HepG2 (cell line): ENCODE results near the gene PIN4. TPM values are rescaled to one million over a fixed set of nuclear protein-coding genes. Genes with fewer than 3 reads are reported as not detected.

Source experiments
- ATAC-seq: fragments of 200-7000 bp; cut with Tn5 transposase; 3 replicates; pipeline ENCODE4 v1.9.1; 2020; ENCODE audit warnings: mild to moderate bottlenecking, moderate library complexity
- BruUV-seq: library from RNA; stranded (reverse); fragments of 400-500 nt; replicated peaks from 2 replicates; lab custom pipeline; 2021; lab: Mats Ljungman, UMichigan
- CTCF ChIA-PET: fragments of 300-600 bp; formaldehyde crosslinking; extraction: SDS; loops from one replicate; lab custom pipeline; 2021; ENCODE audit warnings: low total read pairs, inconsistent platforms, low intra/inter-chr PET ratio; lab: Yijun Ruan, JAX
- POLR2A ChIA-PET: fragments of 350-600 bp; sonication (Branson Sonifier 250); formaldehyde crosslinking; loops from one replicate; lab custom pipeline; 2020; ENCODE audit warnings: antibody characterized with exemption, inconsistent platforms; lab: Yijun Ruan, JAX
- DNase-seq: peaks from one replicate; pipeline ENCODE4 v3.0.0-alpha.2; 2015; ENCODE audit warnings: low spot score
- FAIRE-seq: peaks from 3 replicates; lab custom pipeline; 2011; peaks lifted over from hg19 to GRCh38; lab: Jason Lieb, UNC
- H2AFZ ChIP-seq: one replicate; pipeline ENCODE4 v1.6.1; 2011; ENCODE audit warnings: low read length, inconsistent platforms
- H3K27ac ChIP-seq: fragments of 300-600 bp; 3 replicates; pipeline ENCODE4 v1.8.0; 2011; ENCODE audit warnings: mixed run types, mild to moderate bottlenecking, mixed read lengths, low read length, inconsistent platforms; ENCODE audit not compliant: insufficient read depth; ENCODE audit errors: extremely low read length
- H3K27me3 ChIP-seq, 2 experiments: fragments of 200-600 bp in 1 of 2; 2 replicates in 1 of 2; 3 replicates in 1 of 2; pipeline versions ENCODE4 v1.6.0 to v1.8.0; 2011; ENCODE audit warnings: low read length in 2 of 2, mild to moderate bottlenecking in 2 of 2, moderate library complexity in 2 of 2, inconsistent platforms in 1 of 2; ENCODE audit not compliant: insufficient read depth in 2 of 2, control insufficient read depth in 1 of 2
- H3K36me3 ChIP-seq, 2 experiments: fragments of 200-600 bp in 1 of 2; replicated peaks in 1 of 2; 2 replicates in 1 of 2; 3 replicates in 1 of 2; pipeline versions ENCODE4 v1.5.1 to v1.8.0; 2011; ENCODE audit warnings: low read length in 2 of 2, inconsistent platforms in 1 of 2; ENCODE audit not compliant: insufficient read depth in 2 of 2, control insufficient read depth in 1 of 2
- H3K4me1 ChIP-seq: 2 replicates; pipeline ENCODE4 v1.5.1; 2012; ENCODE audit warnings: low read length, inconsistent platforms; ENCODE audit not compliant: insufficient read depth
- H3K4me2 ChIP-seq: 2 replicates; pipeline ENCODE4 v1.6.0; 2011; ENCODE audit warnings: low read depth, low read length, inconsistent platforms
- H3K4me3 ChIP-seq, 3 experiments: fragments of 200-600 bp in 1 of 3; sonication (generic), shearing (Covaris generic) in 1 of 3; replicated peaks in 1 of 3; 2 replicates each; pipeline ENCODE4 v1.5.1; 2011 to 2016; ENCODE audit warnings: low read length in 3 of 3, inconsistent platforms in 2 of 3, low read depth in 2 of 3, mild to moderate bottlenecking in 2 of 3, control low read depth in 1 of 3, mixed read lengths in 1 of 3; ENCODE audit not compliant: insufficient read depth in 1 of 3
- H3K79me2 ChIP-seq: one replicate; pipeline ENCODE4 v1.6.1; 2011; ENCODE audit warnings: low read length, inconsistent platforms; ENCODE audit not compliant: insufficient read depth
- H3K9ac ChIP-seq: 2 replicates; pipeline ENCODE4 v1.6.0; 2011; ENCODE audit warnings: mild to moderate bottlenecking, low read depth, low read length, inconsistent platforms; ENCODE audit not compliant: insufficient read depth
- H3K9me3 ChIP-seq: 2 replicates; pipeline ENCODE4 v1.5.1; 2012; ENCODE audit warnings: mild to moderate bottlenecking, low read length
- H4K20me1 ChIP-seq: 2 replicates; pipeline ENCODE4 v1.6.0; 2011; ENCODE audit warnings: inconsistent platforms, mild to moderate bottlenecking, low read length, moderate library complexity; ENCODE audit not compliant: insufficient read depth
- AGO1 ChIP-seq: fragments of 200-400 bp; formaldehyde crosslinking; IDR thresholded peaks from 2 replicates; pipeline ENCODE4 v1.6.1; 2017; ENCODE audit warnings: mild to moderate bottlenecking, low read depth, low read length, moderate library complexity; ENCODE audit not compliant: poor library complexity, severe bottlenecking
- ATF7-NPFF ChIP-seq: sonication (generic); formaldehyde crosslinking; IDR thresholded peaks from 2 replicates; pipeline ENCODE4 v1.8.1; 2023; ENCODE audit warnings: mild to moderate bottlenecking, low read depth, missing genetic modification reagents, moderate library complexity
- HOXA7 ChIP-seq: sonication (generic); formaldehyde crosslinking; IDR thresholded peaks from 2 replicates; pipeline ENCODE4 v1.8.1; 2022; ENCODE audit warnings: mild to moderate bottlenecking, missing genetic modification reagents, moderate library complexity
- MBD4 ChIP-seq: IDR thresholded peaks from 2 replicates; pipeline ENCODE4 v1.6.1; 2012; ENCODE audit warnings: low read length, inconsistent platforms, borderline replicate concordance
- NCOA2 ChIP-seq: sonication (generic); formaldehyde crosslinking; IDR thresholded peaks from 2 replicates; pipeline ENCODE4 v1.8.0; 2022; ENCODE audit warnings: inconsistent platforms
- NFYB ChIP-seq: sonication (generic); formaldehyde crosslinking; IDR thresholded peaks from 2 replicates; pipeline ENCODE4 v1.4.0; 2020; ENCODE audit warnings: missing genetic modification reagents
- RARA ChIP-seq: IDR thresholded peaks from 2 replicates; pipeline ENCODE4 v1.6.1; 2016; ENCODE audit warnings: missing genetic modification reagents, missing compliant biosample characterization
- REL ChIP-seq: sonication (generic); formaldehyde crosslinking; conservative IDR thresholded peaks from 2 replicates; pipeline ENCODE4 v1.8.0; 2022; ENCODE audit warnings: mild to moderate bottlenecking, missing genetic modification reagents, moderate library complexity
- TEAD2 ChIP-seq: sonication (generic); formaldehyde crosslinking; IDR thresholded peaks from 2 replicates; pipeline ENCODE4 v1.9.0; 2021; ENCODE audit warnings: missing genetic modification reagents
- TGIF2 ChIP-seq: IDR thresholded peaks from 2 replicates; pipeline ENCODE4 v1.6.1; 2016; ENCODE audit warnings: control low read depth, missing compliant biosample characterization
- ZBTB43 ChIP-seq: sonication (generic); formaldehyde crosslinking; conservative IDR thresholded peaks from 2 replicates; pipeline ENCODE4 v1.4.0; 2020; ENCODE audit warnings: missing genetic modification reagents
- ZKSCAN8 ChIP-seq: IDR thresholded peaks from 2 replicates; pipeline ENCODE4 v1.6.1; 2016; ENCODE audit warnings: borderline replicate concordance, missing genetic modification reagents, missing compliant biosample characterization
- ZNF737 ChIP-seq: sonication (generic); formaldehyde crosslinking; IDR thresholded peaks from 2 replicates; pipeline ENCODE4 v1.5.0; 2020; ENCODE audit warnings: missing genetic modification reagents, mild to moderate bottlenecking, borderline replicate concordance
- WGBS: methylation state at CpG from one replicate; pipeline ENCODE4 v1.1.6; 2017; ENCODE audit warnings: low lambda C conversion rate; 5-methylcytosine and 5-hydroxymethylcytosine counted together
- in situ Hi-C: cut with HindIII; loops from 2 replicates; pipeline ENCODE4 v1.10.0; 2017; ENCODE audit warnings: low pct_unique_long_range_greater_than_20kb; ENCODE audit not compliant: extremely low pct_ligation_motif_present
- intact Hi-C: fragments of 100-400 bp; cut with micrococcal nuclease; formaldehyde crosslinking; loops from one replicate; pipeline ENCODE4 v1.10.0; 2022; ENCODE audit not compliant: unreplicated experiment
- polyA plus RNA-seq, 8 experiments: library from polyadenylated mRNA; depleted of rRNA in 3 of 8; stranded (reverse) in 7 of 8; unstranded in 1 of 8; fragments of >200 nt; fragmentation: Illumina TruSeq in 4 of 8; extraction: Trizol in 4 of 8; gene quantifications; 2 replicates each; pipeline versions ENCODE4 v1.2.1 to v1.2.3, GENCODE V29; 2011 to 2016; ENCODE audit warnings: low read depth in 4 of 8, missing spikeins in 1 of 8, mixed read lengths in 1 of 8; ENCODE audit not compliant: insufficient read depth in 1 of 8
- total RNA-seq, 5 experiments: library from RNA; depleted of rRNA; stranded (reverse); fragments of >200 nt; fragmentation: Illumina TruSeq; extraction: Trizol; gene quantifications; 2 replicates each; pipeline ENCODE4 v1.2.3, GENCODE V29; 2016; ENCODE audit warnings: low read depth in 1 of 5
- TF ChIP-seq, protein P1 (sequence below): sonication (generic); formaldehyde crosslinking; IDR thresholded peaks from 2 replicates; pipeline ENCODE4 v1.5.1; 2020; ENCODE audit warnings: mild to moderate bottlenecking, missing genetic modification reagents, borderline replicate concordance

PIN4 gene
- total and polyA plus RNA-seq, 2 of the 13 experiments (the other 11 are each of a cell fraction or from before 2014, with no cell fraction given): 12.6 to 29.5 TPM

DNA sequence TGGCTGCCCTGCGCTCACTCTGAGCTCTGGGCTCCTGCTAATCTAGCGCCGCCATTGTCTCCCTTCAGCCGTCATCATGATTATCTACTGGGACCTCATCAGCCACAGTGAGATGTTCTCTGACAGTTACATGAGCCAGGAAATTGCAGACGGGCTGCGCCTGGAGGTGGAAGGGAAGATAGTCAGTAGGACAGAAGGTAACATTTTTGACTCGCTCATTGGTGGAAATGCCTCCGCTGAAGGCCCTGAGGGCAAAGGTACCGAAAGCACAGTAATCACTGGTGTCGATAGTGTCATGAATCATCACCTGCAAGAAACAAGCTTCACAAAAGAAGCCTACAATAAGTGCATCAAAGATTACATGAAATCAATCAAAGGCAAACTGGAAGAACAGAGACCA lies 21.8 kb upstream of the PIN4 start:
- intact Hi-C loops: no loop called here
- in situ Hi-C loops: no loop called here
- no peak overlapping the region for H3K4me3 ChIP-seq
- ChIA-PET POLR2A (no interaction called here), CTCF (no interaction called here)
- 47% methylated on average over 10 of the region's 10 CpGs for WGBS
- H3K27ac ChIP-seq: no peak overlapping the region
- H4K20me1 ChIP-seq: no peaks in the 10 kb centered on the region
- H3K4me2 ChIP-seq: no peak overlapping the region
- H3K27me3 ChIP-seq: no peaks in the 10 kb centered on the region
- no TSS peak for BruUV-seq
- H2AFZ ChIP-seq: no peak overlapping the region
- FAIRE-seq (no peak), DNase-seq (no peak), ATAC-seq (no peak)
- no peak overlapping the region for H3K9ac ChIP-seq
- H3K4me1 ChIP-seq: no peaks in the 10 kb centered on the region
- no peaks in the 10 kb centered on the region for H3K36me3 ChIP-seq
- no peaks in the 10 kb centered on the region for H3K79me2 ChIP-seq
- TF ChIP-seq ZNF737 (no peak), AGO1 (no peak), ATF7-NPFF (CRISPR knock-in tag) (no peak), TGIF2 (CRISPR knock-in tag) (no peak), RARA (CRISPR knock-in tag) (no peak)
- H3K9me3 ChIP-seq: no peaks in the 10 kb centered on the region; the same call in 1 of the 2 replicates

GRCh38 chrX:72165551-72165950 lies 16.0 kb upstream of the PIN4 start:
- no peaks in the 10 kb centered on the region for H3K27me3 ChIP-seq
- H3K27ac ChIP-seq: no peak overlapping the region
- no peak overlapping the region for H2AFZ ChIP-seq
- DNase-seq: no peak
- intact Hi-C loops: no loop called here
- H3K4me3 ChIP-seq: no peak overlapping the region
- ChIA-PET POLR2A (no interaction called here), CTCF (no interaction called here)
- no peak overlapping the region for H3K4me2 ChIP-seq
- H3K79me2 ChIP-seq: no peaks in the 10 kb centered on the region
- no peaks in the 10 kb centered on the region for H4K20me1 ChIP-seq
- in situ Hi-C loops: no loop called here
- no peak overlapping the region for H3K9ac ChIP-seq
- H3K36me3 ChIP-seq: no peaks in the 10 kb centered on the region
- no peak for ATAC-seq
- H3K4me1 ChIP-seq: no peaks in the 10 kb centered on the region
- BruUV-seq: no TSS peak
- 23% methylated on average over 4 of the region's 4 CpGs for WGBS
- no peak for FAIRE-seq
- no peaks in the 10 kb centered on the region for H3K9me3 ChIP-seq
- TF ChIP-seq NCOA2: no peak
- TF ChIP-seq NFYB (CRISPR knock-in tag): no peak
- no peak for TF ChIP-seq TEAD2 (CRISPR knock-in tag)
- TF ChIP-seq ZBTB43 (CRISPR knock-in tag): no peak
- TF ChIP-seq REL (CRISPR knock-in tag): no peak
- no peak for TF ChIP-seq ZKSCAN8 (CRISPR knock-in tag)
- no peak for TF ChIP-seq HOXA7 (CRISPR knock-in tag)
- TF ChIP-seq, protein P1, sequence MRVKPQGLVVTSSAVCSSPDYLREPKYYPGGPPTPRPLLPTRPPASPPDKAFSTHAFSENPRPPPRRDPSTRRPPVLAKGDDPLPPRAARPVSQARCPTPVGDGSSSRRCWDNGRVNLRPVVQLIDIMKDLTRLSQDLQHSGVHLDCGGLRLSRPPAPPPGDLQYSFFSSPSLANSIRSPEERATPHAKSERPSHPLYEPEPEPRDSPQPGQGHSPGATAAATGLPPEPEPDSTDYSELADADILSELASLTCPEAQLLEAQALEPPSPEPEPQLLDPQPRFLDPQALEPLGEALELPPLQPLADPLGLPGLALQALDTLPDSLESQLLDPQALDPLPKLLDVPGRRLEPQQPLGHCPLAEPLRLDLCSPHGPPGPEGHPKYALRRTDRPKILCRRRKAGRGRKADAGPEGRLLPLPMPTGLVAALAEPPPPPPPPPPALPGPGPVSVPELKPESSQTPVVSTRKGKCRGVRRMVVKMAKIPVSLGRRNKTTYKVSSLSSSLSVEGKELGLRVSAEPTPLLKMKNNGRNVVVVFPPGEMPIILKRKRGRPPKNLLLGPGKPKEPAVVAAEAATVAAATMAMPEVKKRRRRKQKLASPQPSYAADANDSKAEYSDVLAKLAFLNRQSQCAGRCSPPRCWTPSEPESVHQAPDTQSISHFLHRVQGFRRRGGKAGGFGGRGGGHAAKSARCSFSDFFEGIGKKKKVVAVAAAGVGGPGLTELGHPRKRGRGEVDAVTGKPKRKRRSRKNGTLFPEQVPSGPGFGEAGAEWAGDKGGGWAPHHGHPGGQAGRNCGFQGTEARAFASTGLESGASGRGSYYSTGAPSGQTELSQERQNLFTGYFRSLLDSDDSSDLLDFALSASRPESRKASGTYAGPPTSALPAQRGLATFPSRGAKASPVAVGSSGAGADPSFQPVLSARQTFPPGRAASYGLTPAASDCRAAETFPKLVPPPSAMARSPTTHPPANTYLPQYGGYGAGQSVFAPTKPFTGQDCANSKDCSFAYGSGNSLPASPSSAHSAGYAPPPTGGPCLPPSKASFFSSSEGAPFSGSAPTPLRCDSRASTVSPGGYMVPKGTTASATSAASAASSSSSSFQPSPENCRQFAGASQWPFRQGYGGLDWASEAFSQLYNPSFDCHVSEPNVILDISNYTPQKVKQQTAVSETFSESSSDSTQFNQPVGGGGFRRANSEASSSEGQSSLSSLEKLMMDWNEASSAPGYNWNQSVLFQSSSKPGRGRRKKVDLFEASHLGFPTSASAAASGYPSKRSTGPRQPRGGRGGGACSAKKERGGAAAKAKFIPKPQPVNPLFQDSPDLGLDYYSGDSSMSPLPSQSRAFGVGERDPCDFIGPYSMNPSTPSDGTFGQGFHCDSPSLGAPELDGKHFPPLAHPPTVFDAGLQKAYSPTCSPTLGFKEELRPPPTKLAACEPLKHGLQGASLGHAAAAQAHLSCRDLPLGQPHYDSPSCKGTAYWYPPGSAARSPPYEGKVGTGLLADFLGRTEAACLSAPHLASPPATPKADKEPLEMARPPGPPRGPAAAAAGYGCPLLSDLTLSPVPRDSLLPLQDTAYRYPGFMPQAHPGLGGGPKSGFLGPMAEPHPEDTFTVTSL (CRISPR knock-in tag): no peak
- TF ChIP-seq MBD4: no peak
